ENCODE data around the gene RPSA.
"Not testable (repeated sequence)": the region's sequence is repeated elsewhere in the genome, so short reads cannot be mapped to it uniquely, and the experiment has no call there.

RPSA gene

GRCh38 chr3:39419742-39420315 lies 13.3 kb downstream of the RPSA start:
- no peak for DNase-seq

GRCh38 chr3:39420543-39420942 lies 14.0 kb downstream of the RPSA start:
- DNase-seq = no peak

GRCh38 chr3:39423436-39423970 lies 17.0 kb downstream of the RPSA start:
- DNase-seq = no peak

GRCh38 chr3:39426312-39426711 lies 19.8 kb downstream of the RPSA start:
- no peak for DNase-seq

- no peak for DNase-seq
Measured at GRCh38 chr3:39427506-39427905, 21.0 kb downstream of the RPSA start.

GRCh38 chr3:39428745-39429201 lies 22.3 kb downstream of the RPSA start:
- peak in 5 of 56 donors; percentile 3 to 16 (median 8) for DNase-seq

- no peak for DNase-seq
Measured at GRCh38 chr3:39429466-39429865, 22.9 kb downstream of the RPSA start.

GRCh38 chr3:39432342-39432741 lies 25.8 kb downstream of the RPSA start:
- no peak for DNase-seq

- DNase-seq = no peak
Measured at GRCh38 chr3:39433642-39434041, 27.1 kb downstream of the RPSA start.

GRCh38 chr3:39434574-39434973 lies 28.1 kb downstream of the RPSA start:
- no peak for DNase-seq

- DNase-seq = no peak
Measured at GRCh38 chr3:39435006-39435748, 28.7 kb downstream of the RPSA start.

GRCh38 chr3:39438880-39439279 lies 32.4 kb downstream of the RPSA start:
- DNase-seq = no peak

- no peak for DNase-seq
Measured at GRCh38 chr3:39440316-39440715, 33.8 kb downstream of the RPSA start.

GRCh38 chr3:39443530-39443929 lies 37.0 kb downstream of the RPSA start:
- peak in 1 of 56 donors; percentile 19 for DNase-seq

GRCh38 chr3:39445927-39446326 lies 39.4 kb downstream of the RPSA start:
- DNase-seq = no peak

- DNase-seq = no peak
Measured at GRCh38 chr3:39446444-39446843, 39.9 kb downstream of the RPSA start.

- peak in 50 of 56 donors; percentile 10 to 89 (median 59) for DNase-seq
Measured at GRCh38 chr3:39447637-39448483, 41.3 kb downstream of the RPSA start.

- DNase-seq = no peak
Measured at GRCh38 chr3:39448506-39449233, 42.1 kb downstream of the RPSA start.

- no peak for DNase-seq
Measured at GRCh38 chr3:39449796-39450195, 43.3 kb downstream of the RPSA start.

GRCh38 chr3:39453134-39453533 lies 46.6 kb downstream of the RPSA start:
- DNase-seq = no peak

- not testable (repeated sequence) for DNase-seq
Measured at GRCh38 chr3:39453872-39454271, 47.4 kb downstream of the RPSA start.
